HepG2 (cell line): Measurements from ENCODE around the gene TCFL5. TPM values are rescaled to one million over a fixed set of nuclear protein-coding genes. Genes with fewer than 3 reads are reported as not detected.

Experiments
- IKZF4 ChIP-seq: sonication (generic); formaldehyde crosslinking; IDR thresholded peaks from 2 replicates; pipeline ENCODE4 v1.5.1; 2020; ENCODE audit warnings: borderline replicate concordance, mild to moderate bottlenecking, low read depth, missing genetic modification reagents; ENCODE audit errors: not compliant biosample characterization
- JARID2 ChIP-seq: sonication (generic); formaldehyde crosslinking; IDR thresholded peaks from 2 replicates; pipeline ENCODE4 v1.8.1; 2023; ENCODE audit warnings: missing genetic modification reagents, inconsistent platforms; ENCODE audit not compliant: insufficient replicate concordance
- MAFK ChIP-seq, 2 experiments: IDR thresholded peaks in 1 of 2; conservative IDR thresholded peaks in 1 of 2; 2 replicates each; pipeline ENCODE4 v1.6.1; 2011; ENCODE audit warnings: improper control_type of control experiment in 2 of 2, low read length in 2 of 2
- NFAT5 ChIP-seq: sonication (generic); formaldehyde crosslinking; IDR thresholded peaks from 2 replicates; pipeline ENCODE4 v1.4.0; 2020; ENCODE audit warnings: missing genetic modification reagents
- PITX1 ChIP-seq: sonication (generic); formaldehyde crosslinking; IDR thresholded peaks from 2 replicates; pipeline ENCODE4 v1.5.1; 2020; ENCODE audit warnings: mild to moderate bottlenecking, missing genetic modification reagents
- SOX5 ChIP-seq: IDR thresholded peaks from 2 replicates; pipeline ENCODE4 v1.6.1; 2016; ENCODE audit warnings: borderline replicate concordance
- ZMAT5 ChIP-seq: sonication (generic); formaldehyde crosslinking; IDR thresholded peaks from 2 replicates; pipeline ENCODE4 v1.5.0; 2020; ENCODE audit warnings: mild to moderate bottlenecking, low read depth, missing genetic modification reagents, borderline replicate concordance
- ZNF180 ChIP-seq: sonication (generic); formaldehyde crosslinking; IDR thresholded peaks from 2 replicates; pipeline ENCODE4 v1.4.0; 2020; ENCODE audit warnings: low read depth, missing genetic modification reagents, borderline replicate concordance
- ZNF441 ChIP-seq: sonication (generic); formaldehyde crosslinking; IDR thresholded peaks from 2 replicates; pipeline ENCODE4 v1.7.0; 2021; ENCODE audit warnings: missing genetic modification reagents, borderline replicate concordance
- ZNF709 ChIP-seq: sonication (generic); formaldehyde crosslinking; IDR thresholded peaks from 2 replicates; pipeline ENCODE4 v1.5.0; 2020; ENCODE audit warnings: mild to moderate bottlenecking, missing genetic modification reagents
- ZNF883 ChIP-seq: sonication (generic); formaldehyde crosslinking; IDR thresholded peaks from 2 replicates; pipeline ENCODE4 v1.5.1; 2020; ENCODE audit warnings: mild to moderate bottlenecking, missing genetic modification reagents; ENCODE audit errors: not compliant biosample characterization
- ZSCAN30 ChIP-seq: sonication (generic); formaldehyde crosslinking; IDR thresholded peaks from 2 replicates; pipeline ENCODE4 v1.5.0; 2020; ENCODE audit warnings: mild to moderate bottlenecking, missing genetic modification reagents
- polyA plus RNA-seq, 8 experiments: library from polyadenylated mRNA; depleted of rRNA in 3 of 8; stranded (reverse) in 7 of 8; unstranded in 1 of 8; fragments of >200 nt; fragmentation: Illumina TruSeq in 4 of 8; extraction: Trizol in 4 of 8; gene quantifications; 2 replicates each; pipeline versions ENCODE4 v1.2.1 to v1.2.3, GENCODE V29; 2011 to 2016; ENCODE audit warnings: low read depth in 4 of 8, missing spikeins in 1 of 8, mixed read lengths in 1 of 8; ENCODE audit not compliant: insufficient read depth in 1 of 8
- total RNA-seq, 5 experiments: library from RNA; depleted of rRNA; stranded (reverse); fragments of >200 nt; fragmentation: Illumina TruSeq; extraction: Trizol; gene quantifications; 2 replicates each; pipeline ENCODE4 v1.2.3, GENCODE V29; 2016; ENCODE audit warnings: low read depth in 1 of 5
- TF ChIP-seq, protein P1 (sequence below): sonication (generic); formaldehyde crosslinking; IDR thresholded peaks from 2 replicates; pipeline ENCODE4 v1.4.0; 2020; ENCODE audit warnings: mild to moderate bottlenecking, missing genetic modification reagents

TCFL5 gene
- total and polyA plus RNA-seq, 2 of the 13 experiments (the other 11 are each of a cell fraction or from before 2014, with no cell fraction given), result 14.8 to 20.0 TPM

DNA sequence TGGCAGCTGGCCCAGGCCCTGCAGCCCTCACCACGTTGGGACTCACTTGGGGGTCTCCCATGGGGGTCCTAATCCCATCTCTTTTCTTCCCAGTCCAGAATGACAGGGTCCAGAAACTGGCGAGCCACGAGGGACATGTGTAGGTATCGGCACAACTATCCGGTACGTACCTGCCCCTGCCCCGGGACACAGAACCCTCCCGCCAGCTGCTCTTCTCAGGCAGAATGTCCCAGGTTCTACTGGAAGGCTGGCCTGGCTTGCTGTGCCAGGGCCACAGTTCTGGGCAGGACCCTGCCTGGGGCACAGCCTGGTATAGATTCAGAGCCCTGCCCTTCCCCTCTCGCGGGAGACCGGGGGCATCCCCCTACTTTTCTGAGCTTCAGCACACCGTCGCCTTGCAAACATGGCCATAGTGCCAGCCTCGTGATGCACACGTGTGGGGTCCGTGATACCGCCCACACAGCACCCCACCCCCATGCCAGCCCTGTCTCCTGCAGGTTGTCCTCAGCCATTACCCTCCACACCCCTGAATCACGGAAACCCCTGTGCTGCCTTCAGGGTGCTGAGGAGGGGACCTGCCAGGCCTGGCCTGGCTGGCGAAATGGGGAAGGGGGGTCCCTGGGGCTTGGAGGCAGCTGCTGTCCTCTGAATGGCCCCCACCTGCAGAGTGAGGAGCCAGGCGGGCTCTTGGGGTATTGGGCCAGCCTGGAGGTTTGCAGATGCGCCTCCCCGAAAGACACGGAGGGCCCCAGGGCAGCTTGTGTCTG, 54.0 kb downstream of the TCFL5 start (continued):
- TF ChIP-seq NFAT5 (CRISPR knock-in tag) (0 out of 2 replicates have a peak, but pooled peaks have one; percentile 27), PITX1 (CRISPR knock-in tag) (no peak), ZNF709 (no peak), IKZF4 (CRISPR knock-in tag) (no peak), ZNF883 (no peak), SOX5 (CRISPR knock-in tag) (no peak), ZMAT5 (no peak), MAFK (conservative IDR thresholded peaks at IDR 0.05 in 1 of 2, IDR thresholded peaks at IDR 0.05 in 1 of 2; ENCODE audit: low read length in 2 of 2) (no peak), ZSCAN30 (no peak), ZNF441 (CRISPR knock-in tag) (no peak), JARID2 (CRISPR knock-in tag) (no peak), ZNF180 (CRISPR knock-in tag) (no peak)
- TF ChIP-seq, protein P1, sequence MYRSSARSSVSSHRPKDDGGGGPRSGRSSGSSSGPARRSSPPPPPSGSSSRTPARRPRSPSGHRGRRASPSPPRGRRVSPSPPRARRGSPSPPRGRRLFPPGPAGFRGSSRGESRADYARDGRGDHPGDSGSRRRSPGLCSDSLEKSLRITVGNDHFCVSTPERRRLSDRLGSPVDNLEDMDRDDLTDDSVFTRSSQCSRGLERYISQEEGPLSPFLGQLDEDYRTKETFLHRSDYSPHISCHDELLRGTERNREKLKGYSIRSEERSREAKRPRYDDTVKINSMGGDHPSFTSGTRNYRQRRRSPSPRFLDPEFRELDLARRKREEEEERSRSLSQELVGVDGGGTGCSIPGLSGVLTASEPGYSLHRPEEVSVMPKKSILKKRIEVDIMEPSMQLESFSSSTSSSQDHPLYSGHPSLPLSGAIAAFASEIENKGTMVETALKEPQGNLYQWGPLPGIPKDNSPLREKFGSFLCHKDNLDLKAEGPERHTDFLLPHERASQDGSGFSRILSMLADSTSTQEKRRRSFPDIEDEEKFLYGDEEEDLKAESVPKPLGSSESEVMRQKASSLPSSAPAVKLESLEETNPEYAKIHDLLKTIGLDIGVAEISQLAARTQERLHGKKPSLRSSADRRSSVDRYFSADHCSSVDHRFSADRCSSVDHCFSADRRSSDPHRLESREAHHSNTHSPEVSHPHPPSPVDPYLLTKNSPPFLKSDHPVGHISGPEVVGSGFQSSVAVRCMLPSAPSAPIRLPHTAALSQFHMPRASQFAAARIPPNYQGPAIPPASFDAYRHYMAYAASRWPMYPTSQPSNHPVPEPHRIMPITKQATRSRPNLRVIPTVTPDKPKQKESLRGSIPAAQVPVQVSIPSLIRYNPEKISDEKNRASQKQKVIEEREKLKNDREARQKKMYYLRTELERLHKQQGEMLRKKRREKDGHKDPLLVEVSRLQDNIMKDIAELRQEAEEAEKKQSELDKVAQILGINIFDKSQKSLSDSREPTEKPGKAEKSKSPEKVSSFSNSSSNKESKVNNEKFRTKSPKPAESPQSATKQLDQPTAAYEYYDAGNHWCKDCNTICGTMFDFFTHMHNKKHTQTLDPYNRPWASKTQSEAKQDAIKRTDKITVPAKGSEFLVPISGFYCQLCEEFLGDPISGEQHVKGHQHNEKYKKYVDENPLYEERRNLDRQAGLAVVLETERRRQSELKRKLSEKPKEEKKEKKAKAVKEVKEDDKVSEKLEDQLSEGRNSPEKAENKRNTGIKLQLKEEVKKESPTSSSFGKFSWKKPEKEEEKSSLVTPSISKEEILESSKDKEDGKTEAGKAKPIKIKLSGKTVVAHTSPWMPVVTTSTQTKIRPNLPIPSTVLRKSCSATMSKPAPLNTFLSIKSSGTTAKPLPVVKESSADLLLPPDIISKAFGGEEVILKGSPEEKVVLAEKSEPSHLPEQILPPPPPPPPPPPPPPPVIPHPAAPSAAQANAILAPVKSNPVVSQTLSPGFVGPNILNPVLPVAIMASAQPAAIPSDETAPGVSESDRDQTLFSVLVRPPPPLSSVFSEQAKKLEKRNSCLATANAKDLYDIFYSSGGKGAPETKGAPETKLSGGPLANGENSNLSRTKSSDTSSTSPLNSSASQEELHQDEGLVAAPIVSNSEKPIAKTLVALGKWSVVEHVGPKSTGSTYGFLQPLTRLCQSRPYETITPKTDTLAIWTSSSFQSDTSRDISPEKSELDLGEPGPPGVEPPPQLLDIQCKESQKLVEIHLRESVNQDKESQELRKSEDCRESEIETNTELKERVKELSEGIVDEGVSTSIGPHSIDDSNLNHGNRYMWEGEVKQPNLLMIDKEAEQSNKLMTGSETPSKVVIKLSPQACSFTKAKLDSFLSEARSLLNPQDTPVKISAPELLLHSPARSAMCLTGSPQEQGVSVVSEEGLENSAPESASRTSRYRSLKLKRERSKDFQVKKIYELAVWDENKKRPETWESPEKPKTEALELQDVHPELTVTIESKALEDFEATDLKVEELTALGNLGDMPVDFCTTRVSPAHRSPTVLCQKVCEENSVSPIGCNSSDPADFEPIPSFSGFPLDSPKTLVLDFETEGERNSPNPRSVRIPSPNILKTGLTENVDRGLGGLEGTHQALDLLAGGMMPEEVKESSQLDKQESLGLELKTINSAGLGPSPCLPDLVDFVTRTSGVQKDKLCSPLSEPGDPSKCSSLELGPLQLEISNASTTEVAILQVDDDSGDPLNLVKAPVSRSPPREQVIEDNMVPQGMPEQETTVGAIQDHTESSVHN (CRISPR knock-in tag), result no peak
